GM23338 (cell line): Measurements from ENCODE around the gene TMEM252. TPM values are rescaled to one million over a fixed set of nuclear protein-coding genes. Genes with fewer than 3 reads are reported as not detected.

ENCODE experiments used
- ATAC-seq: fragments of 200-7000 bp; cut with Tn5 transposase; 3 replicates; pipeline ENCODE4 v1.9.1; 2020
- DNase-seq: peaks from one replicate; pipeline ENCODE4 v3.0.0-alpha.2; 2015; ENCODE audit warnings: low spot score
- H2AFZ ChIP-seq: fragments of 200-600 bp; sonication (generic); 2 replicates; pipeline ENCODE4 v1.8.0; 2016; ENCODE audit warnings: antibody characterized with exemption, mild to moderate bottlenecking, moderate library complexity
- H3F3A ChIP-seq: fragments of 200-600 bp; sonication (generic); replicated peaks from 2 replicates; pipeline ENCODE4 v1.8.0; 2017; ENCODE audit warnings: antibody characterized with exemption, mixed run types, low read depth
- H3K27ac ChIP-seq: fragments of 200-600 bp; sonication (generic); 2 replicates; pipeline ENCODE4 v1.6.1; 2016; ENCODE audit warnings: low read depth
- H3K27me3 ChIP-seq: fragments of 200-600 bp; sonication (generic); 2 replicates; pipeline ENCODE4 v1.8.0; 2016; ENCODE audit warnings: mild to moderate bottlenecking, mixed run types, moderate library complexity; ENCODE audit not compliant: insufficient read depth
- H3K36me3 ChIP-seq: fragments of 200-600 bp; sonication (generic); 2 replicates; pipeline ENCODE4 v1.8.0; 2016; ENCODE audit warnings: mild to moderate bottlenecking; ENCODE audit not compliant: insufficient read depth
- H3K4me1 ChIP-seq: fragments of 200-600 bp; sonication (generic); 2 replicates; pipeline ENCODE4 v1.8.0; 2016; ENCODE audit warnings: mild to moderate bottlenecking, moderate library complexity; ENCODE audit not compliant: insufficient read depth
- H3K4me2 ChIP-seq: fragments of 200-600 bp; sonication (generic); 2 replicates; pipeline ENCODE4 v1.7.1; 2017; ENCODE audit warnings: mixed run types
- H3K4me3 ChIP-seq: fragments of 200-600 bp; sonication (generic); 2 replicates; pipeline ENCODE4 v1.6.1; 2016; ENCODE audit warnings: mixed run types
- H3K79me2 ChIP-seq: fragments of 200-600 bp; sonication (generic); replicated peaks from 2 replicates; pipeline ENCODE4 v1.8.0; 2017; ENCODE audit warnings: mild to moderate bottlenecking; ENCODE audit not compliant: insufficient read depth
- H3K9me2 ChIP-seq: fragments of 200-600 bp; sonication (generic); 2 replicates; pipeline ENCODE4 v1.8.0; 2017; ENCODE audit not compliant: insufficient read depth
- H4K20me1 ChIP-seq: fragments of 200-600 bp; sonication (generic); replicated peaks from 2 replicates; pipeline ENCODE4 v1.8.0; 2017; ENCODE audit warnings: mild to moderate bottlenecking; ENCODE audit not compliant: insufficient read depth
- H3K27ac Mint-ChIP-seq: 2 replicates; pipeline ENCODE4 v1.8.0; 2020; ENCODE audit warnings: inconsistent platforms, mild to moderate bottlenecking, moderate library complexity, mixed read lengths
- H3K27me3 Mint-ChIP-seq: 3 replicates; pipeline ENCODE4 v1.8.0; 2022; ENCODE audit warnings: low read depth, mild to moderate bottlenecking, moderate library complexity, mixed read lengths, inconsistent platforms; ENCODE audit not compliant: insufficient read depth, poor library complexity
- H3K36me3 Mint-ChIP-seq: 3 replicates; pipeline ENCODE4 v1.8.0; 2021; ENCODE audit warnings: low read depth, mild to moderate bottlenecking, inconsistent platforms, moderate library complexity, mixed read lengths
- H3K4me1 Mint-ChIP-seq: 3 replicates; pipeline ENCODE4 v1.8.0; 2020; ENCODE audit warnings: mild to moderate bottlenecking, inconsistent platforms, mixed read lengths
- H3K4me3 Mint-ChIP-seq: 3 replicates; pipeline ENCODE4 v1.8.0; 2021; ENCODE audit warnings: moderate library complexity, mild to moderate bottlenecking, inconsistent platforms, mixed read lengths
- H3K9me3 Mint-ChIP-seq: 3 replicates; pipeline ENCODE4 v1.8.0; 2020; ENCODE audit warnings: moderate library complexity, mild to moderate bottlenecking, inconsistent platforms, mixed read lengths
- CREB1 ChIP-seq: fragments of 250-450 bp; sonication (Bioruptor Pico); IDR thresholded peaks from 2 replicates; pipeline ENCODE4 v1.5.0; 2020; ENCODE audit warnings: low read depth, mild to moderate bottlenecking, moderate library complexity
- EZH2phosphoT487 ChIP-seq: fragments of 200-600 bp; sonication (generic); IDR thresholded peaks from one replicate; pipeline ENCODE4 v1.8.1; 2018; ENCODE audit warnings: antibody characterized with exemption; ENCODE audit not compliant: unreplicated experiment
- JUNB ChIP-seq: IDR thresholded peaks from one replicate; pipeline ENCODE4 v1.6.1; 2016; ENCODE audit warnings: antibody characterized with exemption; ENCODE audit not compliant: unreplicated experiment
- NANOG ChIP-seq: IDR thresholded peaks from 2 replicates; pipeline ENCODE4 v1.6.1; 2016; ENCODE audit warnings: antibody characterized with exemption, borderline replicate concordance
- POLR2AphosphoS5 ChIP-seq: IDR thresholded peaks from 2 replicates; pipeline ENCODE4 v1.6.1; 2016; ENCODE audit warnings: antibody characterized with exemption, low read depth
- STAT1 ChIP-seq: IDR thresholded peaks from one replicate; pipeline ENCODE4 v1.6.1; 2016; ENCODE audit warnings: antibody characterized with exemption; ENCODE audit not compliant: unreplicated experiment
- polyA plus RNA-seq: library from polyadenylated mRNA; unstranded; fragments of >200 nt; fragmentation: Nextera tagmentation; extraction: Ambion mirVana; gene quantifications from 2 replicates; pipeline ENCODE4 v1.2.1, GENCODE V29; 2016
- total RNA-seq: library from RNA; depleted of rRNA; stranded (reverse); fragments of >200 nt; shearing (Covaris generic); gene quantifications from 2 replicates; pipeline ENCODE4 v1.2.3, GENCODE V29; 2014
- TF ChIP-seq, protein P1 (sequence below): IDR thresholded peaks from 2 replicates; pipeline ENCODE4 v1.6.1; 2016; ENCODE audit warnings: antibody characterized with exemption
- TF ChIP-seq, protein P2 (sequence below): IDR thresholded peaks from one replicate; pipeline ENCODE4 v1.6.1; 2018; ENCODE audit warnings: antibody characterized with exemption; ENCODE audit not compliant: unreplicated experiment

TMEM252 gene
- total and polyA plus RNA-seq, 2 experiments from 2014 or later: not detected

DNA sequence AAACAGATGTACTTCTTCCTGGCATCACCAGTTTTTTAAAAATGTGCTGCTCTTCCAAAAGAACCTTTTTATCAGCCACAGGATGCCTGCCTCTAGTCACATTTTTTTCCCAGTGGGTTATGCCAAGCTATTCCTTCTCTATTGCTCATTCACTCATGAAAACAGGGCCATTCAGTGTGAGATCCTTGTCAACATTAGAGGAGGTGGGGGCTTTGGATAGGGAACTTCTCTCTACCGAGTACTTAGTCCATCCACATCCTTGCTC lies 3.1 kb downstream of the TMEM252 start:
- Histone ChIP-seq H4K20me1 (no peaks in the 10 kb centered on the region; the same call in 1 of the 2 replicates), H2AFZ (no peak overlapping the region), H3K4me3 (no peak overlapping the region), H3F3A (no peaks in the 10 kb centered on the region), H3K9me2 (no peaks in the 10 kb centered on the region), H3K27me3 (peaks cover 33% of the 10 kb centered on the region), H3K4me2 (no peak overlapping the region), H3K36me3 (no peaks in the 10 kb centered on the region), H3K79me2 (no peaks in the 10 kb centered on the region), H3K27ac (no peak overlapping the region), H3K4me1 (no peaks in the 10 kb centered on the region)
- H3K27ac Mint-ChIP-seq: no peak overlapping the region
- TF ChIP-seq CREB1 (CRISPR knock-in tag): no peak
- no peak for TF ChIP-seq EZH2phosphoT487
- TF ChIP-seq NANOG: no peak
- H3K9me3 Mint-ChIP-seq: no peaks in the 10 kb centered on the region
- peaks cover 3% of the 10 kb centered on the region for H3K27me3 Mint-ChIP-seq
- ATAC-seq (no peak), DNase-seq (no peak)
- no peaks in the 10 kb centered on the region for H3K36me3 Mint-ChIP-seq
- H3K4me1 Mint-ChIP-seq: no peaks in the 10 kb centered on the region
- H3K4me3 Mint-ChIP-seq: no peak overlapping the region

DNA sequence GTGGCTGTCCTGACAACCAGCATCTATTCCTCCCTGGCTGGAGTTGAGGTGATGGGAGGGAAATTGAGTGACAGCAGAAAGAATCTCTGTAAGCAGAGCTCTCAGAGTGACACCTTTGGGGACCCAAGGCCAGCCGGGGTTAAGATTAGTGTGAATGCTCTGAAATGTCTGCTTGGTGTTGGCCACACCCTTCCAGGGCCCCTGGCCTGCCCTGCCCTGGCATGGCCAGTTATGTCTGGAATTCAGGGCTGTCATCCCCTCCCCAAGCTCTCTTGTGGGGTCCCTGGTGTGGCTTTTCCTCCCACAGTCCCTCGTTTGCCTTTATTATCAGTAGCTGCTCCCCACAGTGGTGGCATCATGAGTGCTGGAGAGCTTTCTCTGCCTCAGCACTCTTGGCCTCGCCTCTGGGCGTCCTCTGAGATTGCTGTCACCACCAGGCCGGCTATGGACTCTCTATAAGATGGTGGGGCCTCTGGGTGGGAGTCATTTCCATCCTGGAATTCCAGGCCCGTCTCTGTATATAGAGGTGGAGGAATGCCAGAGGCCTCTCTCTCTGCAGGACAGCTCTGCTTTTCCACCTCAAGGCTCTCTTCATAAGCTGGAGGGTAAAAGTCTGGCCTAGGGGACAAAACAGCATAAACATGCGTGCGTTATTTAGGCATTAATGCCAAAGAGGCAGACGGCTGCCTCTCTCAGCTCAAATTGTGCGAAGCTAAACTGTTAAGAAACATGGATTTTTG lies 3.6 kb downstream of the TMEM252 start:
- Mint-ChIP-seq H3K27me3 (peaks cover 3% of the 10 kb centered on the region), H3K4me1 (no peaks in the 10 kb centered on the region), H3K4me3 (no peak overlapping the region), H3K27ac (no peak overlapping the region), H3K36me3 (no peaks in the 10 kb centered on the region), H3K9me3 (no peaks in the 10 kb centered on the region)
- Histone ChIP-seq H3K27me3 (peaks cover 32% of the 10 kb centered on the region), H3K4me1 (no peaks in the 10 kb centered on the region), H3K4me3 (no peak overlapping the region), H3K79me2 (no peaks in the 10 kb centered on the region), H3F3A (no peaks in the 10 kb centered on the region), H2AFZ (no peak overlapping the region), H4K20me1 (no peaks in the 10 kb centered on the region; the same call in 1 of the 2 replicates), H3K9me2 (no peaks in the 10 kb centered on the region), H3K4me2 (no peak overlapping the region), H3K27ac (no peak overlapping the region), H3K36me3 (no peaks in the 10 kb centered on the region)
- DNase-seq (no peak), ATAC-seq (no peak)
- TF ChIP-seq, protein P1, sequence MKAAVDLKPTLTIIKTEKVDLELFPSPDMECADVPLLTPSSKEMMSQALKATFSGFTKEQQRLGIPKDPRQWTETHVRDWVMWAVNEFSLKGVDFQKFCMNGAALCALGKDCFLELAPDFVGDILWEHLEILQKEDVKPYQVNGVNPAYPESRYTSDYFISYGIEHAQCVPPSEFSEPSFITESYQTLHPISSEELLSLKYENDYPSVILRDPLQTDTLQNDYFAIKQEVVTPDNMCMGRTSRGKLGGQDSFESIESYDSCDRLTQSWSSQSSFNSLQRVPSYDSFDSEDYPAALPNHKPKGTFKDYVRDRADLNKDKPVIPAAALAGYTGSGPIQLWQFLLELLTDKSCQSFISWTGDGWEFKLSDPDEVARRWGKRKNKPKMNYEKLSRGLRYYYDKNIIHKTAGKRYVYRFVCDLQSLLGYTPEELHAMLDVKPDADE: no peak
- TF ChIP-seq CREB1 (CRISPR knock-in tag) (no peak), STAT1 (no peak), JUNB (no peak), POLR2AphosphoS5 (no peak)
- TF ChIP-seq, protein P2, sequence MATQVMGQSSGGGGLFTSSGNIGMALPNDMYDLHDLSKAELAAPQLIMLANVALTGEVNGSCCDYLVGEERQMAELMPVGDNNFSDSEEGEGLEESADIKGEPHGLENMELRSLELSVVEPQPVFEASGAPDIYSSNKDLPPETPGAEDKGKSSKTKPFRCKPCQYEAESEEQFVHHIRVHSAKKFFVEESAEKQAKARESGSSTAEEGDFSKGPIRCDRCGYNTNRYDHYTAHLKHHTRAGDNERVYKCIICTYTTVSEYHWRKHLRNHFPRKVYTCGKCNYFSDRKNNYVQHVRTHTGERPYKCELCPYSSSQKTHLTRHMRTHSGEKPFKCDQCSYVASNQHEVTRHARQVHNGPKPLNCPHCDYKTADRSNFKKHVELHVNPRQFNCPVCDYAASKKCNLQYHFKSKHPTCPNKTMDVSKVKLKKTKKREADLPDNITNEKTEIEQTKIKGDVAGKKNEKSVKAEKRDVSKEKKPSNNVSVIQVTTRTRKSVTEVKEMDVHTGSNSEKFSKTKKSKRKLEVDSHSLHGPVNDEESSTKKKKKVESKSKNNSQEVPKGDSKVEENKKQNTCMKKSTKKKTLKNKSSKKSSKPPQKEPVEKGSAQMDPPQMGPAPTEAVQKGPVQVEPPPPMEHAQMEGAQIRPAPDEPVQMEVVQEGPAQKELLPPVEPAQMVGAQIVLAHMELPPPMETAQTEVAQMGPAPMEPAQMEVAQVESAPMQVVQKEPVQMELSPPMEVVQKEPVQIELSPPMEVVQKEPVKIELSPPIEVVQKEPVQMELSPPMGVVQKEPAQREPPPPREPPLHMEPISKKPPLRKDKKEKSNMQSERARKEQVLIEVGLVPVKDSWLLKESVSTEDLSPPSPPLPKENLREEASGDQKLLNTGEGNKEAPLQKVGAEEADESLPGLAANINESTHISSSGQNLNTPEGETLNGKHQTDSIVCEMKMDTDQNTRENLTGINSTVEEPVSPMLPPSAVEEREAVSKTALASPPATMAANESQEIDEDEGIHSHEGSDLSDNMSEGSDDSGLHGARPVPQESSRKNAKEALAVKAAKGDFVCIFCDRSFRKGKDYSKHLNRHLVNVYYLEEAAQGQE: no peak
